ENCODE measurements around the gene TPM3. TPM values are rescaled to one million over a fixed set of nuclear protein-coding genes. Genes with fewer than 3 reads are reported as not detected.

TPM3 gene
- total and polyA plus RNA-seq, 8 donors, result 47.7 to 158 (median 90.2) TPM

DNA sequence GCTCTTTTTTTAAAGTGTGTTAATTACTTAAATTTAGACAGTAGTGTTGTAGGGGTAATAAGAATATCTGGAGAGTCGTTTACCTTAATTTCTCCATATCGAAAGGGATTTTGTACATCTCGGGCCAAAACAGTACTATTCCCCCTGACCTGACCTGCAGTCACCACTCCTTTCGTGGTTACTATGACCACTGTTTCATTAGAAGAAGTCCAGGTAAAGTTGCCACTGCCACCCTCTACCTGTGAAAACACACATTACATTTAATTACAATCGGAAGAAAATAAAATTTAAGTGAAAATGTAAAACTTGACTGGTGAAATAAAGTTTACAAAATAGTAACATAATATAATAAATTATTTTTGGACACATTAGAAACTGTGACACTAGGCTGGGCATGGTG lies 74.3 kb downstream of the TPM3 start:
- no peaks in the 10 kb centered on the region for H3K27me3 ChIP-seq
- no peaks in the 10 kb centered on the region for H3K4me1 ChIP-seq
- no peak for DNase-seq
- H3K4me3 ChIP-seq, result no peak overlapping the region
- no peak for FAIRE-seq
- no peaks in the 10 kb centered on the region for H3K36me3 ChIP-seq
- 60 to 71% methylated on average over 5 of the region's 5 CpGs for WGBS, 2 donors
- TF ChIP-seq CTCF (IDR thresholded peaks at IDR 0.05), result no peak
- no peaks in the 10 kb centered on the region for H3K9me3 ChIP-seq
- ATAC-seq, result no peak
- intact Hi-C loops (cut with DNase I), result no loop called here
- no peak overlapping the region for H3K27ac ChIP-seq

DNA sequence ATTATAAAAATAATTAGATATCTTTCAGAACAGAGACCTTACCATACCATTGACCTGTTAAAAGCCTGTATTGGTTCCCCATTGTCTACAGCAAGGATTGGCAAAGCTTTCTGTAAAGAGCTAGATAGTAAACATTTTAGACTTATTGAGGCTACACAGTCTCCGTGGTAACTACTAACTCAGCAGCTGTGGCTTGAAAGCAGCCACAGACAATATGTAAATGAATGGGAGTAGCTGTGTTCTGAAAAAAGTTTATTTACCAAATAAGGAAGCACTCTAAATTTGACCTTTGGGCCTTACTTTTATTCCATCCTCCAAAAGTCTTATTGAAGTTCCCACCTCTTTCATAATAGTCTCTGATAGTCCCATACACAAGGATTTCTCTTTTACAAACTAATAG lies 76.7 kb downstream of the TPM3 start:
- intact Hi-C loops (cut with DNase I), result no loop called here
- DNase-seq (no peak), FAIRE-seq (no peak), ATAC-seq (no peak)
- H3K4me1 ChIP-seq, result no peaks in the 10 kb centered on the region
- no peaks in the 10 kb centered on the region for H3K36me3 ChIP-seq
- WGBS, 2 donors, result 20 to 47% methylated on average over 1 of the region's 1 CpG
- no peaks in the 10 kb centered on the region for H3K27me3 ChIP-seq
- TF ChIP-seq CTCF (IDR thresholded peaks at IDR 0.05), result no peak
- H3K4me3 ChIP-seq, result no peak overlapping the region
- no peak overlapping the region for H3K27ac ChIP-seq
- H3K9me3 ChIP-seq, result no peaks in the 10 kb centered on the region

Small RNA genes lying within 50 kb of the gene (microRNA-seq; reads per million reads assigned to microRNA genes)
- gene MIR190B, result 141 to 217 reads per million in 2 donors

Other genes starting within 250 kb of the TPM3 start
- 10 to 100 TPM; 17.8 to 41.7 (median 20.4) TPM for gene DENND4B, start 245.4 kb downstream of the TPM3 start, total RNA-seq
- gene DENND4B, start 245.4 kb downstream of the TPM3 start, polyA plus RNA-seq, result 10 to 100 TPM; 48.9 to 57.0 TPM
- gene CRTC2, start 233.5 kb downstream of the TPM3 start, total RNA-seq, result 10 to 100 TPM; 13.4 to 27.6 (median 18.3) TPM
- gene CRTC2, start 233.5 kb downstream of the TPM3 start, polyA plus RNA-seq, result 10 to 100 TPM; 36.9 to 48.6 TPM
- 10 to 100 TPM; 20.0 to 46.1 (median 27.0) TPM for gene SLC39A1, start 228.6 kb downstream of the TPM3 start, total RNA-seq
- 10 to 100 TPM; 22.8 to 38.1 TPM for gene SLC39A1, start 228.6 kb downstream of the TPM3 start, polyA plus RNA-seq
- 10 to 100 TPM in 2 of 6 donors, 1 to 10 TPM in 4; 6.5 to 13.2 (median 8.0) TPM for gene CREB3L4, start 224.2 kb downstream of the TPM3 start, total RNA-seq
- gene CREB3L4, start 224.2 kb downstream of the TPM3 start, polyA plus RNA-seq, result 10 to 100 TPM; 13.3 to 19.6 TPM
- 100 to 1,000 TPM in 2 of 6 donors, 10 to 100 TPM in 4; 82.6 to 106 (median 95.6) TPM for gene JTB, start 214.4 kb downstream of the TPM3 start, total RNA-seq
- 100 to 1,000 TPM; 117 to 180 TPM for gene JTB, start 214.4 kb downstream of the TPM3 start, polyA plus RNA-seq
- gene RAB13, start 205.8 kb downstream of the TPM3 start, total RNA-seq, result 10 to 100 TPM; 36.8 to 68.8 (median 47.2) TPM
- gene RAB13, start 205.8 kb downstream of the TPM3 start, polyA plus RNA-seq, result 100 to 1,000 TPM in 1 of 2 donors, 10 to 100 TPM in 1; 82.9 to 118 TPM
- 1,000 to 10,000 TPM in 2 of 6 donors, 100 to 1,000 TPM in 4; 617 to 1,250 (median 837) TPM for gene RPS27, start 201.3 kb downstream of the TPM3 start, total RNA-seq
- 1,000 to 10,000 TPM; 3,243 to 5,933 TPM for gene RPS27, start 201.3 kb downstream of the TPM3 start, polyA plus RNA-seq
- under 1 TPM in 3 of 6 donors, not detected in 3; 0.04 to 0.06 (median 0.06) TPM for gene NUP210L, start 37.0 kb downstream of the TPM3 start, total RNA-seq
- gene NUP210L, start 37.0 kb downstream of the TPM3 start, polyA plus RNA-seq, result under 1 TPM in 1 of 2 donors, not detected in 1; 0.02 TPM
- gene CFAP141, start 14.2 kb upstream of the TPM3 start, total RNA-seq, result not detected
- under 1 TPM in 1 of 2 donors, not detected in 1; 0.52 TPM for gene CFAP141, start 14.2 kb upstream of the TPM3 start, polyA plus RNA-seq
- gene UBAP2L, start 28.9 kb upstream of the TPM3 start, total RNA-seq, result 10 to 100 TPM; 32.7 to 69.8 (median 46.9) TPM
- 10 to 100 TPM; 50.5 to 58.1 TPM for gene UBAP2L, start 28.9 kb upstream of the TPM3 start, polyA plus RNA-seq
- 10 to 100 TPM; 36.7 to 61.1 (median 50.0) TPM for gene HAX1, start 80.5 kb upstream of the TPM3 start, total RNA-seq
- 10 to 100 TPM; 95.2 to 96.2 TPM for gene HAX1, start 80.5 kb upstream of the TPM3 start, polyA plus RNA-seq
- gene AQP10, start 129.0 kb upstream of the TPM3 start, total RNA-seq, result under 1 TPM in 1 of 6 donors, not detected in 5; 0.09 TPM
- under 1 TPM in 1 of 2 donors, not detected in 1; 0.07 TPM for gene AQP10, start 129.0 kb upstream of the TPM3 start, polyA plus RNA-seq
- gene ATP8B2, start 133.4 kb upstream of the TPM3 start, total RNA-seq, result 10 to 100 TPM in 1 of 6 donors, 1 to 10 TPM in 5; 3.7 to 14.4 (median 6.1) TPM
- gene ATP8B2, start 133.4 kb upstream of the TPM3 start, polyA plus RNA-seq, result 1 to 10 TPM; 6.2 to 9.9 TPM
- 10 to 100 TPM in 2 of 6 donors, 1 to 10 TPM in 4; 2.2 to 12.9 (median 7.1) TPM for gene IL6R, start 213.2 kb upstream of the TPM3 start, total RNA-seq
- 10 to 100 TPM in 1 of 2 donors, 1 to 10 TPM in 1; 4.3 to 10.3 TPM for gene IL6R, start 213.2 kb upstream of the TPM3 start, polyA plus RNA-seq